HUDEP-2 (cell line): Measurements from ENCODE around the gene ADD3.
A peak's percentile ranks its signal among the peaks of the same experiment; 100 is the strongest.

Experiments
- DNase-seq, 76 experiments: peaks; one replicate each; lab custom pipeline; 2025; ENCODE audit not compliant: unreplicated experiment in 76 of 76; lab: John Stamatoyannopoulos, UW

The ADD3 gene

DNA sequence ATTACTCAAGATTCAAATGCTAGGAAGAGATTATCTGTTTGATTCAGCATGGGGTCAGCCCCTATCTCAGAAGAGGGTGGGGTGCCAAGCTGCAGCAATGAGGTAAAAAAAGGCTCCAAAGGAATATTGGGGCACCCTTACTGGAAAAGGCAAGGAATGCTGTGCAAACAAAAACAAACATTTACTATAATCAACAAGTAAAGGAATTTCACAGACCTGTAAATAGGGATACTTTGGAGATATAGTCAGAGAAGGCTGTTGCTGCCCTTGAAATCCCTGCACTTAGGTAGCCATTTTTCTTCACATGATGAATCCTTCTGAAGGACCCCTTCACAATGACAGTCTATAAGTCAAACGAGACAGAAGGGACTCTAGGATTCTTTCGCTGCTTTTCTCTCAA lies 10.6 kb upstream of the ADD3 start:
- DNase-seq = no peak

DNA sequence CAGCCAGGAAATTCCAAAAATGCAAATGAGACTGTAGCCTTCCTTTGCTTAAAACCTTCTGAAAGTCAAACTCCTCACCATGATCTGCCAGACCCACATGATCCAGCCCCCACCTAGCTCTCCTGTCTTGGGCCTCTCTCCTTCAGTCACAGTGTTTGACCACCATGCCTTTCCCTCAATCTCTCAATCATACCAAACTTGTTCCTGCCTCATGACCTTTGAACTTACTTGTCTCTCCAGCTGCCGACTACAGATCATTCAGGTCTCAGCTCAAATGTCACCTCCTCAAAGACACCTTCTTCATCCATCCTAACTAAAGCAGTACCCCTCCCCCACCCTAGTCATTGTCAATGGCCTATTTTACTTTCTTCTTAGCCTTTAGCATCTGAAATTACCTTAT lies 9.3 kb upstream of the ADD3 start:
- no peak for DNase-seq

DNA sequence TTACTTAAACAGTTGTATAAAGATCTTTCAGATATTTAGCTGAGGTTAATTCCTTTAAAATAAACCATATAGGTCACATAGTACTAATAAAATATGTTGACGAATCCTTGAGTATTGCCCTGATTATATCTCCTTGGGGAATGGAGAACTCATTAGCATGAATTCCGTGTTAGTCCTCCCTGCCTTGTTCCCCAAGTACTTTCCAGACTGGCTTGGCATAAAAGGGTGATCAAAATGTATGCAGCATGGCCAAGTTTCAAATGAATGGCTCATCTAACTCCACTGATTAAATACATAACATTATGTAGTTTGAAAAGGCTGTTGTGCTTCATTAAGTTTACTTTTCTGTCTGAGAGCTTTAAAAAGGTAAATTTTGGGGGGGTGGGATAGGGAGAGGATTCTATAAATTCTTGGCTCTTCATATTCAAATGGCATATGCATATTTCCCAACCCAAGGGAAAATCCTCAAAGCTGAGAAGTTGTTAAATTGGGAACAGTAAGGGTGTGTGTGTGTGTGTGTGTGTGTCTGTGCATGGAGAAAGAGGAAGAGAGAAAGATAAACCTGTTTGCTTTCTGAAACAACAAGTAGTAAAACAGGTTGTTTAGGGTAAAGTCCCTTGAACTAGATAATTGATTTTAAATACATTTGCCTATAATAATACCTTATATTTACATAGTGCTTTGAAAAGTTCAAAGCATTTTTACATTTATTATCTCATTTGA lies 4.8 kb upstream of the ADD3 start:
- DNase-seq = no peak

DNA sequence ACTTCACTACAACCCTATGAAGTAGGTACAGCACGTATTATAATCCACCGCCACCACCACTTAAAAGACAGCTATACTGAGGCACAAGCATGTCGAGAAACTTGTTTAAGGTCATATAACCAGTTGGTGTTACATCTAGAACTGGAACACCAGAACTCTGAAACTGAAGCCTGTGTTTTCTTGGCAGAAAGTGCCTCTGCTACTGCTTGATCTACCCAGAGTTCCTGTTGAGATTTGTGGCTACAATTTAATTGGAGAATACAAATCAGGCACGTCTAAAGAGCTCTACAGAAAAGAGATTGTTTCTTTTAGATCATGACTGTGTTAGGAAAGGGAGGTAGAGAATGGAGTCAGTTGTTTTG lies 4.3 kb upstream of the ADD3 start:
- DNase-seq = no peak

DNA sequence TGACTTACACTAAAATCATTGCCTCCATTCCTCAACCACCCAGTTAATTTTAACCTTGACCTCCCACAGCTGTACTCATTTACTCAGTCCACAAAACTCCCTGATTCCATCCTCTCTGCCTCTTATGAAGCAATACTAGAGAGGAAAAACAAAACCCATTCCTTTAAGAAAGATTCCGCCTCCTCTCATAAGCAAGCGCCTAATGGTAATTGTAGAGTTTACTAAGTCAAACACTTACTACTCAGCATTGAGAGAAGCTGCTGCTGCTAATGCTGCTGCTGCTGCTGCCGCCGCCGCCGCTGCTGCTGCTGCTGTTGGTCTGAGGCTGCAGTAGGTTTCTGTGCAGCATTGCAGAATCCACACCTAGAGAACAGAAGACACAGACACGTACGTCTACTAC lies 2.1 kb upstream of the ADD3 start:
- DNase-seq = peak in 1 of 76 experiments; percentile 2

DNA sequence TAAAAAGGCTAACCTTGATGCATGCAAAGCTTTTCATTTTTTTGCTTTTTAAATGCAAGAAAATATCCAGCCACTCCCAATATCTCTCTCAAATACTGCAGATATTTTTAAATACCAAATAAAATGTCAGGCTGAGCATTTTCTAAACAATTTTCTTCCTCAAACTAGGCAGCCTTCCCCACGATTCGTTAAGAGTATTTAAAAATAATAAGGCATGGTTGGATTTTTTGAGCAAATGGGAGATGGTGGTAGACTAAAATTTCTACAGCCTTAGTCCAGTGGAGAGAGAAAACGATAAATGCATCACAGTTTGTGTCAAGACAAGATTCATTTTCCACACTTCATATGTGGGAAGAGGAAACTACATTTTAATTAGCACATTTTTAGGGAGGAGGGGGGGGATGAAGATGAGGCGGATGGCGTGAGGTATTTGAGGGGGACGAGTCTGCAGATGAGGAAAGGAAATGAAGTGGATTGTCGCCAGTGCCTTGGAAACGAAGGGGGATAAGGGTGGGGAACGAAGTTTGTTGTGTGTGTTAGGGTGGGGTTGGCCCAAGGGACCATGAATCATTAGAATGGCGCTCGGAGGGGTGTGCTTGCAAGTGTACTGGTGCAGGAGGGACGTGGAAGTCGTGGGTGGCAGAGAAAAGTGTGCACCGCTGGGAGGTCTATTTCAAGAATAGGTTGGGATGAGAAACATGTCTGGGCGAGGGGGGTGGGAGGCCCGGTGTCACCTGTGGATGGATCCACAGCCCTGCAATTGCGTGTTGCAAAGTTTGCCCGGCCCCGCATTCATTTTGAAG lies 1.2 kb upstream of the ADD3 start:
- no peak for DNase-seq

DNA sequence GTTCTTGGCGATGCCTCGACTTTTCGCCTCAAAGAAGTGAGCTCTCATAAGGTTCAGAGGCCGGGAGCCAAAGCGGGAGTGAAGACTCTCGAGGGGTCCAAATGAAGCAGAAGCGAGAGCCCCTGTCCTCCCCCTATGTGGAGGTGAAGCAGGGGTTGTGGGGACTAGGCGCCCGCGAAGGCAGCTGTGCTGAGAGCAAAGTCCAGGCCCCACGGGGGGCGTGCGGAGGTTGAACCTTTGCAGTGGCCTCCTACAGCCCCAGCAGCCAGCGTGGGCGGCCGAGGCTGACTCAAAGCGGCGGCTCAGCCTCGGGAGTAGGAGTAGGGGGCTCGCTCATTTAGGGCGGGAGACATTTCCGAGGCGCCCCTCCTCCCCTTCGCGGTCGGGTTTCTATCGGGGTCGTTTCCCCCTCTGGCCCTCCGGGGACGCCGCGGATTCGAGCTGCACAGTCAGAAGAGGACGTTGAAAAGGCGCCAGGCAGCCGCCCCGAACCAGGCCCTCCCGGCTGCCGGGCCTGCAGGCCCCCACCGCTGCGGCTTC lies 553 bp upstream of the ADD3 start:
- peak in 6 of 76 experiments; percentile 12 to 59 (median 40) for DNase-seq

DNA sequence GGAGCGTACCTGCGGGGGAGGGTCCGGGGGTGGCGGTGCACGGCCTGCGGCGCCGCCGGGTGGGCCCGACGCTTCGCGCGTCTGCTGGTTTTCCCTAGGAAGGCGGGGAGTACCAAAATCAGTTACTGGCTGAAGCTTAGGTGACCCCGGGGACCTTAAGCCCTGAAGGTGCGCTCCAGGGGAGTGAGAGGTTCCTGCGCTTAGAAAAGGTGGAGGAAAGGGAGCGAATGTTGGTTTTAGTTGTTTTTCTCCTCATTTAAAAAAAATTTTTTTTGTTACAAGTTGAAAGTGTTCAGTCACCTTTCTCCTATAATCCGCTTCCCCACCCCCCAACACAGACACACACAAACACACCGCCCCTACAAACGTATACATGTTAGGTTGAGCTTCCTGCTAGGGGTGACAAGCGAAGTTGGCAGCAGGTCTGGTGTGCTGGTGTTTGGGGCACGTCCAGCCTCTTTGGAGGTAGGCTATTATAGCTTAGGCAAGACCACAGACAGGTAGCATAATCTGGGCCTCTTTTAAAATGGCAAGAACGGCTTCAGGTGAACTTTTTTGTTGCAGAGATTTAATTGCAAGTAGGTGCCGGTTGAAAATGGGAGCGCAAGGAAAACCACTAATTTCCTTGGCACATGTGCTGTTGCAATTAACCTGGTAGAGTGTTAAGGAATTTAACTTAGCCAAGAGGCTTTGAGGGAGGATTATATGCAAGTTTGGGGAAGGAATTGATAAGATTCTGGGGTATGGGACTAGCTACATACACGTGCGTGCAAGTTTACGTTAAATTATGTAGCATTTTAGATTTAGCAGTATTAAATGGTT lies 945 bp downstream of the ADD3 start:
- DNase-seq = peak in 41 of 76 experiments; percentile 4 to 51 (median 25)

DNA sequence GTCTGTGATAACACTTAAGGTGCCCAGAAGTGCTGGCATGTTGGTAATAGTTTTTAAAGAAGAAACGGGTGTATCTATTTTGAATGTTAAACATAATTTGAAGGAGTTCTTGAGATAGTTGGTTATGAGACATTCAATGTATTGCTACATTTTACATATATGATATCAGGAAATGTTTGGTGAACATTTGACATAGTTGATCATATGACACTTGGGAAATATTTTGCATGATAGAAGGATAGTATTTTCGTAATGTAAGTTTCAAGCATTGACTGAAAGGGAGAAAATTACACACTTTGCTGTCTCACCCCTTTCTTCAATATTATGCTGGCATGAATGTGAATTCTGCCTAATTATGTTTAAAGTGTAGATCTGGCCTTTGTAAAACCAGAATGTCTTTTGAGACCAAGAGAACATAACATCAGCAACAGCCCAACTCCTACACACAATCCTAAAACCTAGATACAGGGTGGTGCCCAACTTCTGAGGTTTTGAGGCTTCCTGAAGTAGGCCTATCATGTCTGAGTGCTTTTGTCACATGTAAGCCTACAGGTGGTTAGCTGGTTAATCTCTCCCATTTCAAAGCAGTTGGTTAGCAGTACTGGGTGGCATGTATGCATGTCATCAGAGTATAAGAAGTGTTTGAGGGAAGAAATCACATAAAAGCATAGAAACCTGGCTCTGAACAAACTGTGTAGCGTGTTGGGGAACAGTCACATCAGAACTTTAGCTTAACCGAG lies 2.1 kb downstream of the ADD3 start:
- peak in 30 of 76 experiments; percentile 4 to 63 (median 26) for DNase-seq

DNA sequence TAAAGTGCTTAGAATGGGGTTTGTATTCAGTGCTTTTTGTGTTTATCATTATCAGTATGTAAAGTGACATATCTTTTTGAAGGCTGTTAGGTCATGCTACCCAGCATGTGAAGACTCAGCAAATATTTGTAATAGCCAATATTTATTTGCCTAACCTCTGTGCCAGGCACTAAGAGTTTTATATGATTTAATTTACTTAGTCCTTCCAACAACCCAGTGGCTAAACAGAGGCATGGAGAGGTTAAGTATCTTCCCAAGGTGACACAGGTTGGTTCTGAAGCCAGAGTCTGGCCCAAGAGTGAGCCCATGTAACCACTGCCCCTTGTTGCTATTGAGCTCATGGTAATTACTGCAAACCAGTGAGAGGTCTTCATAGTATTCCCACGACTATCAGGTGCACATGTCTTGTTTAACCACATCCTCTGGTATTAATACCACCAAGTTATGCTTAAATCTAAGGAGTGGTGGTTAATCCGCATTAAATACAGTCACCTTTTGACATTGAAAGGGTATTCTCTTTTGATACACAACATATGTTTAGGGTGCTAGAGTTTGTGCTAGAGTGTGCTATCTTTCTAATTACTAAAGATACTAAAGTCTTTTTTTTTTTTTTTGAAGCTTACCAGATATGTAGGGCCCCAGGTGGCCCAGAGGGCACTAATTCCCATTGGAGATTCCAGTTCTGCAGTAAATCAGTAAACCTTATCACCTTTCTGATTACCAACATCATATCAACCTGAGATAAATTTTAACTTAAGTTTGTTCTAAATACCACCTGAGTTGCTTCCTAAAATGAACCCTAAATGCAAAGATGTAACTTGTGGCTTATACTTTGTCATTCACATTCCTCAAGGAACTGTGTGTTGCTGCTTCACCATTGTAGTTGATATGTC lies 2.9 kb downstream of the ADD3 start:
- no peak for DNase-seq

DNA sequence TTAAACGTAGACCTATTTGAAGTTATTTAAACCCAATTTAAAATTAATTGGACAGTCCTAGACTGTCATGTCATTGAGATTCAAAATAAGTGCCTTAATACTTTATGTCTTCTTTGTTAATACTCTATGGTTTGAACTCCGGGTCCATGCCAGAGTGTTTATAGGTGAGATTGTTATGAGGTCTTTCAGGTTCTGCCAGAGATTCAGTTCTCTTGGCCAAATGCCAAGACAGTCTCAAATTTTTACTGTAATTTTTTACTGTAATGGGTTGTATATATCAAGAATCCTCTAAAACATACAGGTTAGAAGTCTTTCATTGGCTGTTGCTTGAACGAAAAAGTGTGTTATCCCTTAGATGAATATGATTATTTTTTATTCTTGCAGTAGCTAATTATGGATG lies 3.9 kb downstream of the ADD3 start:
- no peak for DNase-seq

DNA sequence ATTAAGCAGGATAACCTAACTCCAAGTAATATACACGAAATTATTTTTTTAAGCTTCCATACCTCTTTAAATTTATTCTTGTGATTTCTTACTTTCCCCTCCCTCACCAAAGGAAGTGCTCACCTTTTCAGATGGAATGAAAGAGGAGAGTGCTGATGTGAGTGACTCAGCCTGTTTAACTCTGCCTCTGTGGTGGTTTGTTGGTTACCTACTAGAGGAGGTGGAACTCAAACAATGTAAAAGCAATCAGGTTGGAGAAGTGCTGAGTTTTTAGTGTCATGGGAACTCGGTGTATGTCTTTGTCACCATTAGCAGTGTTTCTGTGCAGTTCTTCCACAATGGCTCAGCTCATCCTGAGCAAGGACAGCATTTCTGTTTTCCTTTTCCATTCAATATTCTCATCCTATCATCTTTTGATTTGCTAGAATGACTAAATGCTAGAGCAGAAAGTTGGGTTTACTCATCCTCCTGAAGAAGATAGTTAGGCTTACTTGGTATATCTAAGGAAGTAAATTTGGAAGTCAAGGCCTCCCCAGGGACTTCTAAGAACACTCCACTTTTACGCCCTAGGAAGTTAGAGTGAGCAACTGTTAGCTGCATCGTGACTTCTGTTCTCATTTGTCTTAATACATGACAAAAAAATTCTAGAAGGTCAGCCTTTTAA lies 6.0 kb downstream of the ADD3 start:
- DNase-seq = no peak

DNA sequence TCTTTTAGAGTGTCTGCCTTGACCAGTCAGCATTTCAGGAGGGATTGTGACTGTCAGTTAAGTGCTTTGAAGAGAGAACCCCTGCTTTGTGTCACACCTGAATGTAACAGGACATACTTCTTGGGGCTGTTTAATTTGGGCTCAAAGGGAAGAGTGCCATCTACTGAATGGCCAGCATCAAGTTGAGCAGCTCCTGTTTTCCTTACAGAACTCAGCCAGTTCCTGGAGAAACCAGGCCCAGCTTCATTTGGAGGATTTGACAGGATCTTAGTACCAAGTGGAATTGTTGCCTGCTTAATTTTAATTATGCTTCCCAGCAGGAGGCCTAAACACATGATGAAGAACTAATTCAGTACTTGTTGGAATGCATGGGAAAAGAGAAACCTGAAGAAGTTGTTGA lies 8.3 kb downstream of the ADD3 start:
- DNase-seq = peak in 4 of 76 experiments; percentile 5 to 14 (median 6)

DNA sequence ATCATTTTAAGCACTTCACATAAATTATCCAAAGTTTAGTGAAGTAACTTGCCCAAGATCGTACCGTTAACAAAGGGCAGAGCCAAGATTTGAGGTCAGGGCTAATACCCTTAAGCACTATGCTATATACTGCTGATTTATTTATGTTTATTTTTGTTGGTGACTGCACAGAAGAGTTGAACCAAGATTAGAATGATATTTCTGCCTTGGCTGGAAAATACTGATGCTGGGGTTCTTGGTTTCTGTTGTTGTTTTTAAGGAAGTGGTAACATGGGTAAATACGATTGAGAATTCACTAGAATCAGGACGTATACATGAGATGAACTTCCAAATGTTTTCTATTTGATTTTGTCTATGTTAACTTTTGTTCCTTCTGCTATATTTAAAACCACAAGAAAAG lies 9.3 kb downstream of the ADD3 start:
- DNase-seq = no peak

DNA sequence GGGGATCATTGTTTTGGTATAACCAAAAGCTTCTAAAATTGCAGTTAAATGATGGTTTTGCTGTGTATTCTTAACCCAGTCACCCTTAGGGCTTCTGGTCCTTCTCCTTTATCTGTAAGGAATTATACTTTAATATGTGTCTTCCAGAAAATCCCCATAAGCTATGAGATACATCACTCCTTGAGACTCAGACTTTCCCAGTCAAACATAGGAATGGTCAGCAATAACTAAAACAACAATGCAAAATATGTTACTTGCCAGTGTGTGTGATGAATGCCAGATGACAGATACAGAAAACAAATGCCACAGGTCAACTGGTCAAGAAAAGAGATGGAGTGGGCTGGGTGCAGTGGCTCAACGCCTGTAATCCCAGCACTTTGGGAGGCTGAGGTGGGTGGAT lies 10.1 kb downstream of the ADD3 start:
- DNase-seq = no peak

DNA sequence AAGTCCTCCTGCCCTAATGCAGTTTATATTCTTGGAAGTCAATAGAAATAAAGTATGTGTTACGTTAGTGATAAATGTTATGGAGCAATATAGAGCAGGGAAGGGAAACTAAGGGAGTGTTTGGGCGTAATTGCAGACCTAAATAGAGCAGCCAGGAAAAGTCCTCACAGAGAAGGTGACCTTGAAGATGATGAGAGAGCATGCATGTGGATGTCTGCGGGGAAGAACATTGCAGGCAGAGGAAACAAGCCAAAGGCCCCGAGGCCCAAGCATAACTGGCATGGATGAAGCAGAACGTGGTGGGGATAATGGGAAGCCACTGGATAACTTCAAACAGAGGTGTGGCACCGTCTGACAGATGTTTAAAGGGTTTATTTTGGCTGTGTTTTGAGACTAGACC lies 12.5 kb downstream of the ADD3 start:
- DNase-seq = no peak

DNA sequence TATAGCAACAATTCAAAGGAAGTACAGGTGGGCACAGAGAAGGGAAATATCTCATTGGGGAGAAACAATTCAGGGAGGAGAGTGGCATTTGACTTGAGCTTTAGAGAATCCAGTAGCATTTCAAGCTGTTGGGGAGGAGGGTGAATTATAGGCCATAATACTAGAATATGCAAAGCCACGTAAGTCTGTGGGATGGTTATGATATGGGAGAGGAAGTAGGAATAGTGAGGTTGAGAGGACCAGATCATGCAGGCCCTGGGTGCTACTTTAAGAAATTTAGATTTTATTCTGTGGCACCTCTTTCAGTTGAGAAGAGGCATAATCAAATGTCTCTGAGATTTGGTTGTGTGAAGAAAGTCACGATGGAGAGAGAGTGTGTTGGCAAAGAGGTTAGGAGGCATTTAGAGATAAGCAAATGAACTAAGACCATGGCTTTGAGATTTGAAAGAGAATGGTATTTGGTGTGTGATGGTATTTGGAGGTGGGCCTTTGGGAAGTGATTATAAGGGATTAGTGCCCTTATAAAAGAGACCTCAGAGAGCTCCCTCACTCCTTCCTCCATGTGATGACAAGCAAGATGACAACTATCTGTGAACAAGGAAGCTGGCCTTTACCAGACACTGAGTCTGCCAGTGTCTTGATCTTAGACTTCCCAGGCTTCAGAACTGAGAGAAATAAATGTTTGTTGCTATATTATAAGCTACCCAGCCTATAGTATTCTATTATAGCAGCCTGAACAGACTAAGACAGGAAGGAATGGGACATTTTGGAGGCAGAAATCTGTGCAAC lies 15.1 kb downstream of the ADD3 start:
- DNase-seq = no peak

DNA sequence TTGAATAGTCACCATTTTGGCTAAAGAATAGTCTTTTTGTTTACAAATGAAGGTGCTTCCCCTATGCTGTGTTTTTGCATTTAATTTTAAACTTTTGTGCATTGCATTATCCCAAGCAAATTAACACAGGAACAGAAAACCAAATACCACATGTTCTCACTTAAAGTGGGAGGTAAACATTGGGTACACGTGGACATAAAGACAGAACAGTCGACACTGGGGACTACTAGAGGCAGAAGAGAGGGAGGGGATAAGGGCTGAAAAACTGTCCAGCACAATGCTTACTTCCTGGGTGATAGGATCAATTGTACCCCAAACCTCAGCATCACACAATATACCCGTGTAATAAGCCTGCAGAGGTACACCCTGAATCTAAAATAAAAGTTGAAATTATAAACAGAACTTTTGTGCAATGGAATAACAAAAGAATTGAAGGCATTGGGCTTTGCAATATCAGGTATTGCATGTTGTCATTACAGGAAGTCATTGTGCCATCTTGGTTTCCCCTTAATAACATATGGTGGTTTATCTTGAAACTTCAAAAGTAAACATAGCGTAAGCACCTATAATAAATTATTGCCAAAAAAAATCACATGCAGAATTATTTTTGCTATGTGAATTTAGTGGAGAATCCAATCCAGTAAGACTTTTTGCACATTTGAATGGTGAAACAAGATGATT lies 16.1 kb downstream of the ADD3 start:
- DNase-seq = no peak
